Breast epithelium (tissue), 3 donors: ENCODE data around the gene AGAP1.

ENCODE experiments used
- POLR2A ChIP-seq: fragments of 450-650 bp; IDR thresholded peaks from one replicate; pipeline ENCODE4 v1.6.1; 2016; ENCODE audit warnings: antibody characterized with exemption, mild to moderate bottlenecking, moderate library complexity
- TF ChIP-seq, protein P1 (sequence below), 3 donors: fragments of 450-650 bp; IDR thresholded peaks; one replicate each; pipeline ENCODE4 v1.5.1; 2016 to 2017; ENCODE audit warnings: antibody characterized with exemption in 3 of 3, mild to moderate bottlenecking in 3 of 3, moderate library complexity in 3 of 3

DNA sequence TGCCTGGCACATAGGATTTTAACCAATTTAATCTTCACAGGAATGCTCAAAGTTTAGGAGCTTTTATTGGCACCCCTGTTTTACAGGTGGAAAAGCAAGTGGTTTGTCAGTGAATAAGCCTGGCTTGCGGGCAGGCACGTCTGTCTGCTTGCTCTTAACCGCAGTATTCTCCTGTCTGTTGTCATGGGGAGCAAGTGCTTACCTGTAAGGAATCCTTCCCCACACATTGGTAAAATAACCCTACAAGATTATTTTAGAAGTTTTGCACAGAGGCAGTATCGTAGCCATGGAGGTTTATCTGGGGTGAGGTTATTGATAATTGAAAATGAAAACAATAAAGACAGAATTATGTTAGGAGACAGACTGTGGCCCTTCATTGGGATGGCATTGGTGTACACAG is 174.9 kb downstream of the AGAP1 start:
- TF ChIP-seq, protein P1, sequence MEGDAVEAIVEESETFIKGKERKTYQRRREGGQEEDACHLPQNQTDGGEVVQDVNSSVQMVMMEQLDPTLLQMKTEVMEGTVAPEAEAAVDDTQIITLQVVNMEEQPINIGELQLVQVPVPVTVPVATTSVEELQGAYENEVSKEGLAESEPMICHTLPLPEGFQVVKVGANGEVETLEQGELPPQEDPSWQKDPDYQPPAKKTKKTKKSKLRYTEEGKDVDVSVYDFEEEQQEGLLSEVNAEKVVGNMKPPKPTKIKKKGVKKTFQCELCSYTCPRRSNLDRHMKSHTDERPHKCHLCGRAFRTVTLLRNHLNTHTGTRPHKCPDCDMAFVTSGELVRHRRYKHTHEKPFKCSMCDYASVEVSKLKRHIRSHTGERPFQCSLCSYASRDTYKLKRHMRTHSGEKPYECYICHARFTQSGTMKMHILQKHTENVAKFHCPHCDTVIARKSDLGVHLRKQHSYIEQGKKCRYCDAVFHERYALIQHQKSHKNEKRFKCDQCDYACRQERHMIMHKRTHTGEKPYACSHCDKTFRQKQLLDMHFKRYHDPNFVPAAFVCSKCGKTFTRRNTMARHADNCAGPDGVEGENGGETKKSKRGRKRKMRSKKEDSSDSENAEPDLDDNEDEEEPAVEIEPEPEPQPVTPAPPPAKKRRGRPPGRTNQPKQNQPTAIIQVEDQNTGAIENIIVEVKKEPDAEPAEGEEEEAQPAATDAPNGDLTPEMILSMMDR (IDR thresholded peaks at IDR 0.05) = no peak
- no peak for TF ChIP-seq POLR2A
